ENCODE results near the gene RNASE8. TPM values are rescaled to one million over a fixed set of nuclear protein-coding genes. Genes with fewer than 3 reads are reported as not detected.
A peak's percentile ranks its signal among the peaks of the same experiment; 100 is the strongest.

RNASE8 gene
- polyA plus RNA-seq, 3 donors: 0.24 TPM; not detected in 2

DNA sequence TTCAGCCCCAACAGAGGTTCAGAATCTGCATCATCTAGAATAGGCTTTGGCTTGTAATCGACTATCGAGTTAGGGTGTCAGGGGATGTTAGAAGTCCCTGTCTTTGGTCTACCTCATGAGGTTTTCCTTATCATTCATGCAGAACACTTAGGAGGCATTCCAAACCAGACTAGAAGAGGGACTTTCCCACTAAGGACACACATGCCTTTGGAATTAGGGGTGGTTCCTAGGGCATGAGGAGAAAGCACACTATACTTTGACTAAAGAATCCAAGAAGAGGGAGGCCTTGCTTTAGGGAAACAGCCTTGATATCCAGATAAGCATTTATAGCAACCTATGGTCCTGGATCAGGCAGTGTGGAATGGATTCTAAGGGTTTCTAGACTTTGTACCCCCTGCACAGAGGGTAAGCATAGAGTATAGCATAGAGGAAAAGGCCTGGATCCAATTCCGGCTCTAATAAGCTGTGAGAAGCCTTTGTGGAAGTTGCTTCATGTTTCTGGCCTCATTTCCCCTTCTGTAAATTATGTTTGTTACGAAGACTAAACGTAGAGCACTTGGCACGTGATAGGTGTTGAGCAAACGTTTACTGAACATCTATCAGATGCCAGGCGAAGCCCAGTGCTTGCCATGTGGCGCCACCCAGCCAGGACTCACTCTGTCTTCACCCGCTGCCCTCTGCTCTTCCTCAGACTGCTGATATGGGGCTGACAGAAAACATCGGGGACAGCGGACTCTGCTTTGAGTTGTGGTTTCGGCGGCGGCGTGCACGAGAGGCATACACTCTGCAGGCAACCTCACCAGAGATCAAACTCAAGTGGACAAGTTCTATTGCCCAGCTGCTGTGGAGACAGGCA is 27.6 kb downstream of the RNASE8 start:
- DNase-seq (ENCODE audit: extremely low read depth in 1 of 11, low read depth in 9 of 11, low spot score in 4 of 11): no peak

DNA sequence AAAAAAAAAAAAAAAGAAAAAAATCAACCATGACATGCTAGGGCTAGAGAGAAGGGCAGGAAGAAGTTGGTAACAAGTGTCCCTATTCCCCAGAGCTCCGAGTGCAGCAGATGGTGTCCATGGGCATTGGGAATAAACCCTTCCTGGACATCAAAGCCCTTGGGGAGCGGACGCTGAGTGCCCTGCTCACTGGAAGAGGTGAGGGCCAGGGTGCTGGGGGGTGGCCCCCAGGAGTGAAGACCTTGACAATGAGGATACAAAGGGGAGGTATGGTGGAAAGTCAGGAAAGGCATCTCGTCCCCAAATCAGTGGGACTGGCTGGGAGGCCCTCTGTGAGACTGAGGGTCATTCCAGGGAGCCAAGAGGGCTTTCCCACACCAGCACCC is 29.3 kb downstream of the RNASE8 start:
- DNase-seq (ENCODE audit: extremely low read depth in 1 of 11, low read depth in 9 of 11, low spot score in 4 of 11): no peak

DNA sequence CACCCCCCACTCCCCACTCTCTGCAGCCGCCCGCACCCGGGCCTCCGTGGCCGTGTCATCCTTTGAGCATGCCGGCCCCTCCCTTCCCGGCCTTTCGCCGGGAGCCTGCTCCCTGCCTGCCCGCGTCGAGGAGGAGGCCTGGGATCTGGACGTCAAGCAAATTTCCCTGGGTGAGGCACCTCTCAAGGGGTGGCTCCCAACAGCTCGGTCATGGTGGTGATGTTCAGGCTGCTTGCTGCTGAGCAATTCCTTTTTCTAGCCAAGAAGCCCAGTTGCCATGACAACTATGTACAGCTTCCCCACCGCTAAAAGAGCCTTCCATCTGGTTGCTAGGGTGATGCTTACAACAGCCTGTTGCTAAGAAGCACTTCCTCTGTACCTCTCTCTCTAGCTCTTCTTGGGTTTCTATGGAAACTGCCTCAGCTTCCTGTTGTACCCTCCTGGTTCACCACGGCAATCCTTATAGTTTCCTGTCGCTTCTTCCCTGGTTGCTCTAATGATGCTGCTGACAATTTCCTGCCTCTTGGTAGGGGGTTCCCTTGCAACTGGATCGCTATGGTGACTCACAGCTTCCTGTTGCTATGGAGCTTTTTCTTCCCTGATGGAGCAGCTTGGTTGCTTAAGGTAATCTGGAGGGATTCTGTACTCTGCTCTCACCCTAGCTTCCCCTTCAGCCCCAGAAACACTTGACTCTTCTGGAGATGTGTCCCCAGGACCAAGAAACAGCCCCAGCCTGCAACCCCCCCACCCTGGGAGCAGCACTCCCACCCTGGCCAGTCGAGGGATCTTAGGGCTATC is 29.9 kb downstream of the RNASE8 start:
- DNase-seq (ENCODE audit: extremely low read depth in 1 of 11, low read depth in 9 of 11, low spot score in 4 of 11): no peak

DNA sequence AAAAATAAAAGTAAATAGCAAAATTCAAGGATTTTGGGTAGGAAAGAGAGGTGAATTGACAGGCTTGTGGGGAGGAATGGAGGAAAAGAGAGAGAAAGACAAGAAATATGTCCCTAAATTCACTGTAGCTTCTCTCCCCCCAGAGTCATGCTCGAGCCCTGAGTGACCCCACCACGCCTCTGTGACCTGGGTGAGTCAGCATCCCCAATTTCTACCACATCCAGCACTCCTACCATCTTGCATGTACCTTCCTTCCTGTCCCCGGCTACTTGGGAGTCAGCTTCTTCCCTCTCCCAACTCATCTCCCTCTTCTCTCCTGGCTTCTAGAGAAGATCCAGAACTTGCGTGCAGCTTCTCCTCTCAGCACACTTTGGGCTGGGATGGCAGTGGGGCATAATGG is 31.1 kb downstream of the RNASE8 start:
- DNase-seq (ENCODE audit: extremely low read depth in 1 of 11, low read depth in 9 of 11, low spot score in 4 of 11): no peak

DNA sequence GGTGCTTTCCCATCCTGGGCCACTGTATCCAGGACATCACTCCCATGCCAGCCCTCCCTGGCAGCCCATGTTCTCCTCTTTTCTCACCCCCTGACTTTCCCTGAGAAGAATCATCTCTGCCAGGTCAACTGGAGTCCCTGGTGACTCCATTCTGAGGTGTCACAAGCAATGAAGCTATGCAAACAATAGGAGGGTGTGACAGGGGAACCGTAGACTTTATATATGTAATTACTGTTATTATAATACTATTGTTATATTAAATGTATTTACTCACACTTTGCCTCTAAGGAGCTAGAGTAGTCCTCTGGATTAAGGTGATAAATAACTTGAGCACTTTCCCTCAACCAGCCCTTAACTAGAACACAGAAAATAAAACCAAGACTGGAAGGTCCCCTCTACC is 31.6 kb downstream of the RNASE8 start:
- DNase-seq (ENCODE audit: extremely low read depth in 1 of 11, low read depth in 9 of 11, low spot score in 4 of 11): no peak

DNA sequence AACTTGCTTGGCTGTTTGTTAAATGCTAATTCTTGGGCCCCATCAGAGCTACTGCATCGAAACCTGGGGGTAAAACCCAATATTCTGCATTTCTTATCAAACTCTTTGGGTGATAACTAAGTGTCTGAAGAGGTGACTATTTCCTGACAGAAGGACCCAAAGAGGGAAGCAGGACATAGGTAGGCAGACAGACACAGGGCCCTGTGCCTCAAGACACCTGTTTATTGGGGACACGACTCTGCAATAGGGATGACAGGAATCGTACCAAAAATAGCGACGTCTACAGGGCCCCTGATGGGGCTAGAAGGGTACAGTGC is 32.2 kb downstream of the RNASE8 start:
- no peak for DNase-seq (ENCODE audit: extremely low read depth in 1 of 11, low read depth in 9 of 11, low spot score in 4 of 11)

DNA sequence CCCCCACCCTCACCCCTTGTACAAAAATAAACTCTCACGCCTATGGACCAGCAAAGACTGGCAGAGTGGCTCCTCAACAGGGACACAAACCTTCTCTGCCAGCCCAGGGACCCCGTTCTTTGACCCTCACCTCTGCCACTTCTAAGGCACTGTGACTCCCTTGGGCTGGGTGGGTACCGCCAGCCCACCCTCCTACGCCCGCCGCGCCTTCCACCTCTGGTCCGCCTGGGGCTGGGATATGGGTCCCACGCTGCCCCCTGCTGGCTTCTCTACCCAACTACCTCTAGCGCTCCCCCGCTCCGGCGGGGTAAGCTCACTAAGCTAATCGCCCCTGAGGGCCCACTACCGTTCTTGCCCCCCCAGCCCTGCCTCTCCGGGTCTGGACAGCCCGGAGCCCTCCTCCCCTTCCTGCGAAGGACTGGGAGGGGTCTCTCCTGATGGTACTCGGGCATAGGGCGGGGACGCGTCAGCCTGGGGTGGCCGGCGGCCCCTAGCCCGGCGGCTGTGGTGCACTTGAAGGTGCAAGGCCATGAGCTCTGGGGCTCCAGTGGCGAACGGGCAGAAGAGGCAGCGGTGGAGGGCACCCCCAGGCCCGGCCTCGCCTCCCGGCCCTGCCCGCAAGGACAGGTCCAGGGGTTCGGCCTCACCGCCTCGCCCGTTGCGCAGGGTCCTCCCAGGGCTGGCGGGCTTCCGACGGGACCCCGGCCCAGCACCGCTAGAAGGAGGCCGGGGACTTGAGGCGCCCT is 32.7 kb downstream of the RNASE8 start:
- DNase-seq (ENCODE audit: extremely low read depth in 1 of 11, low read depth in 9 of 11, low spot score in 4 of 11): no peak

DNA sequence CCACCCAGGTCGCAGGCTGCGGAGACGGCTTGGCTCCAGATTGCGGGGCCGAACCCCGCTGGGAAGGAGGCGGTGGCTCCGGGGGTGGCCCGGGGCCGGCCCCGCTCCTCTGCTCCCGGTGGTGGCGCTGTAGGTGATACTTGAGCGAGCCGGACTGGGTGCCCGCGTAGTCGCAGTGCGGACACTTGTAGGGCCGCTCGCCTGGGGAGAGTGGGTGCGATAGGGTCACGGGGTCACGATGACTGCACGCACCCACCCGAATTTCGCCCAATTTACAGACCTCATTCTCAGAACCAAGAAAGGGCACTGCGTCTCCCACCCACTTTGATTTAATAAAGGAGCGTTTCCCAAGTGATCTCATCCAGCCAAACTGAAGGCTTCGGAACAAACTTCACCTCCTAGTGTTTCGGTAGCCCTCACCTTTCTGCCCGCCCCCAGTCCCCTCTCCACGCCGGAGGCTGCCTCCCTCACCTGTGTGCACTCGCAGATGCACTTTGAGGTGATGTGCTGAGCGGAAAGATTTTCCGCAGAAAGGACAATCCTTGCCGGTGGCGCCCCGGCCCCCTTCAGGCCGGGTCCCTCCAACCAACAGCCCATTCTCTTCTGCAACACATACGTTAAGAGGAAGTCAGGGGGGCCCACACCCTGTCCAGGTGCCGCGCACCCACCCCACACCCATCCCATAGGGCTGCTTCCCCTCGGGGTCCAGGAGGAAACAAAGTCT is 33.5 kb downstream of the RNASE8 start:
- DNase-seq (ENCODE audit: extremely low read depth in 1 of 11, low read depth in 9 of 11, low spot score in 4 of 11): no peak

DNA sequence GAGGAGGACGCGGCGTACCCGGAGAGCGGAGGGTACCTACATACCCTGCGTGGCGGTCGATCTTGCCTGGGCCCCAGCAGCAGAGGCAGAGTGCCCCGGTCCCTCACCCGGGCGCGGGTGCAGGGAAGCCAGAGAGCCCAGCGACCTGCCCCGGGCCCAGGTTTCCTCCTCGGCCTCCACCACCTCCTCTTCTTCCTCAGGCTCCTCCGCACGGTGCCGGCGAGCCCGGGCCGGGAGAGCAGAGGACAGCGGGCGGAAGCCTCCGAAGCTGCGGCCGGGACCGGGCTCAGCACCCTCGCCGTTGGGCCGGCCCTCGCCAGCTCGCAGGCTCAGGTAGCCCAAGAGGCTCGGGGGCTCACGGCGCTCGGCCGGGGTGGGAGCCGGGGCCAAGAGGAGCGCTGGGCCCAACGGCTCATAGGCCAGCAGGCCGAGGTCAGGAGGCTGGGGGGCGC is 34.2 kb downstream of the RNASE8 start:
- no peak for DNase-seq (ENCODE audit: extremely low read depth in 1 of 11, low read depth in 9 of 11, low spot score in 4 of 11)

DNA sequence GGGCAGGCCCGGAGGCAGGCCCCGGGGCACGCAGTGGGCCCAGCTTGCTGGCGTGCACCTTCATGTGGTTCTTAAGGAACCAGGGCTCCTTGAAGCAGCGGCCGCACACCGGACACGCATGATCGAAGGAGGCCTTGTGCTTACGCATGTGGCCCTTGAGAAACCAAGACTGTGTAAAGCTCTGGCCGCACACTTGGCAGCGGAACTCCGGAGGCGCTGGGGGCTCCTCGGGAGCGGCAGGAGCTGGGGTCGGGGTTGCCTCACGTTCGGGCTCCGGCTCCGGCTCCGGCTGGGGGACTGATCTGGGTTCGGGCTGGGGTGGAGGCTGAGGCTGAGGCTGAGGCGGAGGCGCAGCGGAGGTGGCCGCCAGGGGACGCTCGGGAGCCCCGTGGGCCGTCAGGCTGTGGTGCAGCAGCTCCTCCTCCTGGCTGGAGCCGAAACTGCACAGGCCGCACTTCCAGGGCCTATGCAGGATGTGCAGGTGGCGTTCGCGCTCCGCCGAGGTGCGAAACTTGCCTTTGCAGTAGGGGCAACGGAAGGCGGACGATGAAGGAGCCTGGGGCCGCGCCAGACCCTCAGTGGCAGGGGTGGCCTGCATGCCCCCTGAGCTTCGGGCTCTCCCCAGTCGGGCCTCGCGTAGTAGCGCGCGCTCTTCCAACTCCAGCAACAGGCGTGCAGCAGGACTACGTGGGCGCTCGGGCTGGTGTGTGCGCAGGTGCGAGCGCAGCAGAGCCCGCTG is 34.8 kb downstream of the RNASE8 start:
- peak in 2 of 11 donors; percentile 43 for DNase-seq (ENCODE audit: extremely low read depth in 1 of 11, low read depth in 9 of 11, low spot score in 4 of 11)

DNA sequence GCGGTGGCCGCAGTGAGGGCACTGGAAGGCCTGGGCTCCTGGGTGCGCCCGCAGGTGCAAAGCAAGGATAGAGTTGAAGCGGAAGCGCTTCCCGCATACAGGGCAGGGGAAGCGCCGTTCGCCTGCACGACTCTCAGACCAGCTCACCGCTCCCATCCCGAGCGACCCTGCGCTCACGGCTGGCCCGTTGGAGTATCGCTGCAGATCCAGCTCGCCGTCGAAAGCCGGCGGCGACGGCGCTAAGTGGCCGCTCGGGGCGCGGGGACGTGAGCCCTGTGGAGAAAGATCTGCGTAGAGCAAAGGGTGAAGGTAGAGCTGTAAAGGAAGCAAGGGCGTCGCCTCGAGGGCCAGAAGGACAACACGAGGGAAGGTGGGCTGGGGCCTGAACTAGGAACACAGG is 35.4 kb downstream of the RNASE8 start:
- no peak for DNase-seq (ENCODE audit: extremely low read depth in 1 of 11, low read depth in 9 of 11, low spot score in 4 of 11)

DNA sequence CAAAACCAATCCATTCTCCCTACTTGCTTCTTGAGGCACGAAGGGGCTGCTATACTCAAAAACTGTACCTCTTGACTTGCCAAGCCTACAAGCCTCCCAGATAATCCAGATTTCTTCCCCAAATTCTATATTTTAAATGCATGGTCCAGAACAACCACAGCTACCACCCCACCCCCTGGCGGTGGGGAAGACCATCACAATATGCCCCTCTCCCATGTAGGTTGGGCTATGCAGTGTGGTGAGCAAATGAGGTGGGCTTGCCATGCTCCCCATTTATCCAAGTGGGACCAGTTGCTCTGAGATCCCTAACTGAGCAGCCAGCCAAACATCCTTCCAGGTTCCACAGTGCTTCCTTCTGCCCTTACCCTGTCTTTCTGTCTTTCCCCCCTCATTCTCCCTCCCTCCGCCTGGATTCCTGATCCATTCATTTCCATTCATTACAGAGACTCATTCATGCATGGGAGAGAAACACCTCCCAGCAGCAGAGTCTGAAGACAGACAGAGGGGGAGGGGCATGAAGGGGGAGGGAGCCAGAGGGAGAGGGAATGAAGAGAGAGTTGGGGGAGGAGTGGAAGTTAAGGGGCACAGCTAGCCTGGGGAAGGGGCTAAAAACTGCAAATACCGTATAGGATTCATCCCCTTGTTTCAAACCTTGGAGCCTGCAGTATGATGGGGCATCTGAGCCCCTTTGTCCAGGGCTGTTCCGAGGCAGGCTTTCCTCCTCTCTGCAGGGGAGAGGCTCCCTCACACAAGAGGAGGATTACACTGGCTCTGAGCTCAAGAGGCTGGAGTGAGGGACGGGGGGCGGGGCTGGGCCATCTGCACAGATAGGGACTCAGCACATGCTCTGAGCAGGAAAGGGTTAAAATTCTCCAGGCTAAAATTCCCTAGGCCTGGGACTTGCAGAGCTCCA is 36.4 kb downstream of the RNASE8 start:
- DNase-seq (ENCODE audit: extremely low read depth in 1 of 11, low read depth in 9 of 11, low spot score in 4 of 11): peak in 6 of 11 donors; percentile 53 to 83 (median 70)

DNA sequence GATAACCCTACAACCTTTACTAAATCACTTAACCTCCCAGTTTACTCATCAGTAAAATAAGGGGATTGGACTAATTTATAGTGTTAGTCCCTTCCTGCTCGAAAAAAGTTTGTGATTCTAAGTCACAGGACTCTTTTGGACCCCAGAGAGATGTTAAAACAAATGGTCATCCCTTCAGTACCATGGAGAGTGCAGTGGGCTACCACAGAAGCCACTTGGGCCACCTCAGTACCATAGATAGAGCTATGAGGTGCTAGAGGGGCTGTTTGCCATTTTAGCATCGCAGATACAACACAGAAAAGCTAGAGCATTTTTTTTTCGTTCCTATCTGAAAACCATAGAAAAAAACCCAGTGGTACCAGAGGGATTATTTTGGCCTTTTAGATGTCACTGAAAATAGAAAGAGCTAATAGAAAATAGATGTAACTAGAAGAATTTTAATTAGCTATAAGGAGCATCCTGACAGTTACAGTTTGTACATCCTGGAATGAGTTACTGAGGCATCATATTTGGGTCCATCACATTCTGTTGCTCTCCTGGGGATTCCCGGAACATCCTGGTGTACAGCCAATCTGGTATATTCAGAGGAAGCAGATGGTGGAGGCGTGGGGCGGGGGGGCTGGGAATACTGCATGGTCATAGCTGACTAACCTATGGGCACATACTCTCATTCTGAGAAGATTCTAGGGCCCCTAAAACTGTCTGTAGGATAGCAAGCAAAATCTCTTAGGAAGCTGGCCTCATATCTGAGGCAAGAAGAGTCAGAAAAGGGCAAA is 38.0 kb downstream of the RNASE8 start:
- DNase-seq (ENCODE audit: extremely low read depth in 1 of 11, low read depth in 9 of 11, low spot score in 4 of 11): no peak

DNA sequence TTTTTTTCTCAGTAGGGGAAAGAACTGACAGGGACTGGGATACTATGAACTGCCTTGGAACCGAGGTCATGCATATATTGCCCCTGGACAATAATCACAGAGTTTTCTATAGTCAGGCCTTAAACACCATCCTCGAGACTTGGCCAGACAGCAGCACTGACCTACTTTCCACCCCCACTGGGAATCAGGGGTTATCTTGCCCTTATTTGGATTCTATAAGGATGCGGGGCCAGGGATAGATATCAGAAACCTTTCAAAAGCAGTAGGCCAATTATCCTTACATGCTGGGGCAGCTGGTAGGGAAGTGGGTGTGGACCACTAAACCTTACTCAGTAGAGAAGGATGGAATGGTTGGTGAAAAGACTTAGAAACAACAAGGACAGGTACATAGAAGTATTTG is 38.8 kb downstream of the RNASE8 start:
- no peak for DNase-seq (ENCODE audit: extremely low read depth in 1 of 11, low read depth in 9 of 11, low spot score in 4 of 11)

DNA sequence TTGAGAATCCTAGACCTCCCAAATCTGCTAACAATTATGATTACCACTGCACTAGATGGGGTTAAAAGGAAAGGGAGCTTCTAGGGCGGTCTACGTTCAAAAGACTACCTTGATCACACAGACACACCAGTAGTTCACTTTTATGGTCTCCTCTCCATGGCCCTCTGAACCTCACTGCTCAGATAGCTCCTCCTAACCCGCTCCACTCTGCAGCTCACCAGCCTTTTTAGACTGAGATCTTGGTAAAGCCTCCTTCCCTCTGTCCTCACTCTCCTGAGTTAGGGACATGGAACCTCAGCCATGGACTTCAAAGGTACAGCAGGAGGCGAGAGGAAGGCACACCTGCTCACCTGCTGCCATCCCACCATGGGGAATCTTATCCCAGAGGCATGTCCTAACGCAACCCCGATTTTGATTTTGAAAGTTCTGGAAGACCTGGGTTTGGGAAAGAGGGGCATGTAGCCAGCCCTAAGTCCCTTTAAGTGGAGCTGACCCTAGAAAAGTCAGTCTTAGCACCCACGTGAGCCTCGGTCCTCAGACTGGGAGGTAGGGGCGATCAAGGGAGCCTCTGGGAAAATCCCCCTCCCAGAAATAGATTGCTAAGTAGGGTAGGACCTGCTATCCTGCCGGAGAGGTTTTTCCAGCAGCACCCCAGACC is 39.5 kb downstream of the RNASE8 start:
- no peak for DNase-seq (ENCODE audit: extremely low read depth in 1 of 11, low read depth in 9 of 11, low spot score in 4 of 11)

DNA sequence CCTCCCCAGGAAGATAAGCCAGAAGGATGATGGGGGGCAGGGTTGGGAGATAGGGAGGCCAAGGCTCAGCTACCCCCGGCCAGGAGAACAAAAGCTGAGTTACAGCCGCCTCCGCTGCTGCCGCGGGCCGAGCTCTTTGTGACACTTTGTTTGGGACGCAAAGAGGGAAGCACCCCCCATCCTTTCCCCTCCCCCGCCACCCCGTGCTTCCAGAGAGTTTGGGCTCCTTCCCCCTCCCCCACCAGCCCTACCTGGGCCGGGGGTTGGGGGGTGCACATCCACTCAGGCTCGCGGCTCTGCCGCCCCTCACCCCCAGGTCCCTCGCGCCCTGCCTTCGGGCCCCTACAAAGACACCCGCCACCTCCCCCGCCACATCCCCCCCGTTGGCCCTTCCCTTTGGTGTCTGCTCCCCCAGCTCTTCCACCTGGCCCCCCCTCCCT is 40.0 kb downstream of the RNASE8 start:
- no peak for DNase-seq (ENCODE audit: extremely low read depth in 1 of 11, low read depth in 9 of 11, low spot score in 4 of 11)
